WTC11 (cell line): ENCODE measurements around the gene PDSS2. TPM values are rescaled to one million over a fixed set of nuclear protein-coding genes. Genes with fewer than 3 reads are reported as not detected.

ENCODE experiments used
- ATAC-seq: fragments of 200-7000 bp; cut with Tn5 transposase; 2 replicates; pipeline ENCODE4 v1.10.0; 2021; ENCODE audit warnings: mild to moderate bottlenecking, moderate library complexity
- CTCF ChIA-PET: fragments of 300-600 bp; sonication (Branson Sonifier 250); formaldehyde crosslinking; loops from one replicate; lab custom pipeline; 2021; ENCODE audit warnings: antibody characterized with exemption; lab: Charles Lee
- POLR2A ChIA-PET: fragments of 350-600 bp; sonication (Branson Sonifier 250); formaldehyde crosslinking; loops from one replicate; lab custom pipeline; 2021; ENCODE audit warnings: antibody characterized with exemption; lab: Charles Lee
- DNase-seq: peaks from one replicate; pipeline ENCODE4 v3.0.0; 2021; ENCODE audit warnings: low spot score
- H3K27ac Mint-ChIP-seq: 2 replicates; pipeline ENCODE4 v1.8.0; 2021; ENCODE audit warnings: mixed read lengths
- H3K27me3 Mint-ChIP-seq: 2 replicates; pipeline ENCODE4 v1.8.0; 2021; ENCODE audit warnings: low read depth, mild to moderate bottlenecking, moderate library complexity, mixed read lengths
- H3K36me3 Mint-ChIP-seq: 2 replicates; pipeline ENCODE4 v1.8.0; 2021; ENCODE audit warnings: mixed read lengths
- H3K4me1 Mint-ChIP-seq: 2 replicates; pipeline ENCODE4 v1.8.0; 2022; ENCODE audit warnings: mixed read lengths
- H3K4me3 Mint-ChIP-seq: 2 replicates; pipeline ENCODE4 v1.8.0; 2021; ENCODE audit warnings: mild to moderate bottlenecking, moderate library complexity, mixed read lengths
- H3K9me3 Mint-ChIP-seq: 2 replicates; pipeline ENCODE4 v1.8.0; 2021; ENCODE audit warnings: mixed read lengths
- ATF1 ChIP-seq: sonication (generic); formaldehyde crosslinking; IDR thresholded peaks from 2 replicates; pipeline ENCODE4 v1.8.1; 2023; ENCODE audit warnings: mild to moderate bottlenecking, moderate library complexity, missing genetic modification reagents
- GTF2I ChIP-seq: fragments of 250-450 bp; sonication (Bioruptor Pico); conservative IDR thresholded peaks from 2 replicates; pipeline ENCODE4 v1.4.0; 2021; ENCODE audit warnings: mild to moderate bottlenecking
- HMGA2 ChIP-seq: fragments of 250-450 bp; sonication (Bioruptor Pico); IDR thresholded peaks from 2 replicates; pipeline ENCODE4 v1.4.0; 2021; ENCODE audit warnings: mild to moderate bottlenecking, moderate library complexity
- IRF2 ChIP-seq: sonication (generic); formaldehyde crosslinking; IDR thresholded peaks from 2 replicates; pipeline ENCODE4 v1.8.0; 2022; ENCODE audit warnings: low read depth, missing genetic modification reagents, borderline replicate concordance
- KAT7 ChIP-seq: sonication (generic); formaldehyde crosslinking; IDR thresholded peaks from 2 replicates; pipeline ENCODE4 v1.8.1; 2023; ENCODE audit warnings: missing genetic modification reagents, mild to moderate bottlenecking, borderline replicate concordance
- NFYB ChIP-seq: sonication (generic); formaldehyde crosslinking; conservative IDR thresholded peaks from 2 replicates; pipeline ENCODE4 v1.8.0; 2022; ENCODE audit warnings: low read depth, missing genetic modification reagents
- NR3C1 ChIP-seq: sonication (generic); formaldehyde crosslinking; conservative IDR thresholded peaks from 2 replicates; pipeline ENCODE4 v1.8.1; 2023; ENCODE audit warnings: low read depth, mild to moderate bottlenecking, missing genetic modification reagents
- OVOL2 ChIP-seq: fragments of 250-450 bp; sonication (Bioruptor Pico); IDR thresholded peaks from 2 replicates; pipeline ENCODE4 v1.9.0; 2021; ENCODE audit warnings: mild to moderate bottlenecking, borderline replicate concordance
- RORB ChIP-seq: fragments of 250-450 bp; sonication (Bioruptor Pico); IDR thresholded peaks from 2 replicates; pipeline ENCODE4 v1.9.0; 2021; ENCODE audit warnings: mild to moderate bottlenecking
- SMAD3 ChIP-seq: sonication (generic); formaldehyde crosslinking; IDR thresholded peaks from 2 replicates; pipeline ENCODE4 v1.8.0; 2022; ENCODE audit warnings: missing genetic modification reagents, mild to moderate bottlenecking, borderline replicate concordance
- ZBTB21 ChIP-seq: sonication (generic); formaldehyde crosslinking; IDR thresholded peaks from 2 replicates; pipeline ENCODE4 v1.8.1; 2023; ENCODE audit warnings: mild to moderate bottlenecking, missing genetic modification reagents, borderline replicate concordance
- ZNF138 ChIP-seq: sonication (generic); formaldehyde crosslinking; conservative IDR thresholded peaks from 2 replicates; pipeline ENCODE4 v1.8.1; 2022; ENCODE audit warnings: mild to moderate bottlenecking, moderate library complexity, missing genetic modification reagents
- ZNF317 ChIP-seq: sonication (generic); formaldehyde crosslinking; IDR thresholded peaks from 2 replicates; pipeline ENCODE4 v1.8.1; 2023; ENCODE audit warnings: low read depth, mild to moderate bottlenecking, moderate library complexity, missing genetic modification reagents, borderline replicate concordance
- ZNF396 ChIP-seq: fragments of 250-450 bp; sonication (Bioruptor Pico); IDR thresholded peaks from 2 replicates; pipeline ENCODE4 v1.8.0; 2021; ENCODE audit warnings: mild to moderate bottlenecking, moderate library complexity, borderline replicate concordance
- total RNA-seq: library from RNA; stranded (reverse); gene quantifications from 3 replicates; pipeline ENCODE4 v1.2.3, GENCODE V29; 2021
- TF ChIP-seq, protein P1 (sequence below): sonication (generic); formaldehyde crosslinking; IDR thresholded peaks from 2 replicates; pipeline ENCODE4 v1.8.1; 2022; ENCODE audit warnings: mild to moderate bottlenecking, missing genetic modification reagents, moderate library complexity, borderline replicate concordance
- TF ChIP-seq, protein P2 (sequence below): fragments of 250-450 bp; sonication (Bioruptor Pico); conservative IDR thresholded peaks from 2 replicates; pipeline ENCODE4 v1.9.0; 2021; ENCODE audit warnings: mild to moderate bottlenecking
- TF ChIP-seq, protein P3 (sequence below): sonication (generic); formaldehyde crosslinking; IDR thresholded peaks from 2 replicates; pipeline ENCODE4 v1.8.0; 2023; ENCODE audit warnings: missing genetic modification reagents
- TF ChIP-seq, protein P4 (sequence below): sonication (generic); formaldehyde crosslinking; IDR thresholded peaks from 2 replicates; pipeline ENCODE4 v1.8.1; 2022; ENCODE audit warnings: mild to moderate bottlenecking, moderate library complexity, missing genetic modification reagents
- TF ChIP-seq, protein P5 (sequence below): fragments of 250-450 bp; sonication (Bioruptor Pico); IDR thresholded peaks from 2 replicates; pipeline ENCODE4 v1.9.0; 2021; ENCODE audit warnings: mild to moderate bottlenecking
- TF ChIP-seq, protein P6 (sequence below): sonication (generic); formaldehyde crosslinking; IDR thresholded peaks from 2 replicates; pipeline ENCODE4 v1.8.1; 2022; ENCODE audit warnings: low read depth, missing genetic modification reagents, borderline replicate concordance
- TF ChIP-seq, protein P7 (sequence below): sonication (generic); formaldehyde crosslinking; IDR thresholded peaks from 2 replicates; pipeline ENCODE4 v1.8.1; 2023; ENCODE audit warnings: mild to moderate bottlenecking, missing genetic modification reagents, moderate library complexity
- TF ChIP-seq, protein P8 (sequence below): sonication (generic); formaldehyde crosslinking; IDR thresholded peaks from 2 replicates; pipeline ENCODE4 v1.8.1; 2023; ENCODE audit warnings: mild to moderate bottlenecking, missing genetic modification reagents

The PDSS2 gene
- total RNA-seq, 1 experiment from 2014 or later, result 18.3 TPM

DNA sequence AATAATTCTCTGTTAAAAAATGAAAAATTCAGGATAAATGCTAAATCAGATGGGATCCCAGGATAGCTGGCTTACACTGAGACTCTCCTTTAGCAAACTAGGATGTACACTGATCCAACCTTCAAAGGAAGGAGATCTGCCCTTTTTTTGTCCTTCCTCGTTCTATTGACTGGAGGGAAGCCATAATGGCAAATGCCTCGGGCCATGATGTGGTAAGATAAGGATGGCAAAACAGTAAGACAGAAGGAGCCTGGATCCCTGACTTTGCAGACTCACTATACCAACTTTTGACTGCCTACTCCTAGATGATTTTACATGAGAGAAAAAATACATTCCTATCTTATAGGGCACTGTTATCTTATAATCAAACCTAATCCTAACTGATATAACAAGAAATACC, 187.1 kb downstream of the PDSS2 start (continued):
- TF ChIP-seq OVOL2 (no peak), ATF1 (no peak), NFYB (CRISPR knock-in tag) (no peak), KAT7 (no peak)
- TF ChIP-seq, protein P1, sequence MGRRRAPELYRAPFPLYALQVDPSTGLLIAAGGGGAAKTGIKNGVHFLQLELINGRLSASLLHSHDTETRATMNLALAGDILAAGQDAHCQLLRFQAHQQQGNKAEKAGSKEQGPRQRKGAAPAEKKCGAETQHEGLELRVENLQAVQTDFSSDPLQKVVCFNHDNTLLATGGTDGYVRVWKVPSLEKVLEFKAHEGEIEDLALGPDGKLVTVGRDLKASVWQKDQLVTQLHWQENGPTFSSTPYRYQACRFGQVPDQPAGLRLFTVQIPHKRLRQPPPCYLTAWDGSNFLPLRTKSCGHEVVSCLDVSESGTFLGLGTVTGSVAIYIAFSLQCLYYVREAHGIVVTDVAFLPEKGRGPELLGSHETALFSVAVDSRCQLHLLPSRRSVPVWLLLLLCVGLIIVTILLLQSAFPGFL (CRISPR knock-in tag), result no peak
- TF ChIP-seq, all 79 proteins: peak for 0

DNA sequence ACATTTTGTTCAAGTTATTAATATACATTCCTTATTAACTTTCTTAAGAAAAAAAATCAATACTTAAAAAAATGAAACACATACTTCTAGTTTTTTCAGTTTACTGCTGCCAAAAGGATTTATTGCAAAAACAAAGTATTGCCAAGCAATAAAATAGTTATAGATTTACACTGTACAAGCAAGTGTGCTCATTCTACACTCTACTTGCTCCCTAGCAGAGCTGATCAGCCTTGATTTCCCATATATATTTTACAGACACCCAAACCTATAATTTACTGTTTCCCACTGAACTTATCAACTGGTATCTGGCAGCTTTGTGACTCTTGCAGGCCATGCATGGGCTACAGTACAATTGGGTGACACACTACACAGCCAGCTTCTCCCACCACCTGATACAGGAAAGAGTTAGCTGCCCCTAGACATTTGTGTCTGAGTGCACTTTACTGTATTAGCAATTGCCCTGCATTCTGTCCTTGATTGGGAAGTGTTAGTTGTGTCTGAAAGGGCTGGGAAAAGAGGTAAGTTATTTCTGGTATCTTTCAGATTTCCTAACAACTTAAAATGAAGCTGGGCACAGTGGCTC, 188.1 kb downstream of the PDSS2 start:
- DNase-seq (no peak), ATAC-seq (no peak)
- ChIA-PET CTCF (no interaction called here), POLR2A (no interaction called here)
- H3K27ac Mint-ChIP-seq, result no peak overlapping the region
- no peaks in the 10 kb centered on the region for H3K9me3 Mint-ChIP-seq
- H3K4me3 Mint-ChIP-seq, result no peak overlapping the region
- no peaks in the 10 kb centered on the region for H3K36me3 Mint-ChIP-seq
- TF ChIP-seq ZNF317 (CRISPR knock-in tag), result no peak
- TF ChIP-seq, protein P1 (CRISPR knock-in tag), result no peak
- TF ChIP-seq, protein P2, sequence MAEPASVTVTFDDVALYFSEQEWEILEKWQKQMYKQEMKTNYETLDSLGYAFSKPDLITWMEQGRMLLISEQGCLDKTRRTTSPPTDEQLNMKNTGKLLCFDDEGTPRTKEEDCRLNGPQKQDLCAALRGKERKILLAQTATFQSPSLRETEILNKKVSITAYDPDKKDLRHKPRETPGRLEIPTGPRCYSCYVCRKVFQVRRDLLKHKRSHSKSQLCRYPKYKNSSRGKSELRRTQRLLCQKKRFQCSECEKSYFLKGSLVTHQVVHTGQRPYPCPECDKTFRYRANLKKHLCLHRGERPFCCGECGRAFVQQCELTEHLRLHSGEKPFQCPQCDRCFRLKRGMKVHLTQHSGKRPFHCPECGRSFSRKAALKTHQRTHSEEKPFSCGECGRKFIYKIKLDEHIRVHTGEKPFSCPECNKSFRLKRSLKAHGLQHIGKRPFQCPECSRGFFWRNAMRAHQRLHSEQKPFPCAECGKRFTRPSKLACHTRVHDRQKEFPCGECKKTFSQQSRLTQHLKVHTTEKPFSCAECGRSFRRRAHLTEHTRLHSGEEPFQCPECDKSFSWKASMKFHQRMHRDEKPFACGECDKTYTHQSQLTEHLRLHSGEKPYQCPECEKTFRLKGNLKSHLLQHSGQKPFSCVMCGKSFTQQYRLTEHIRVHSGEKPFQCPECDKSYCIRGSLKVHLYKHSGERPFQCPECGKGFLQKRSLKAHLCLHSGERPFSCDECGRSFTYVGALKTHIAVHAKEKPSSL (CRISPR knock-in tag), result no peak
- no peak for TF ChIP-seq RORB (CRISPR knock-in tag)
- TF ChIP-seq, protein P3, sequence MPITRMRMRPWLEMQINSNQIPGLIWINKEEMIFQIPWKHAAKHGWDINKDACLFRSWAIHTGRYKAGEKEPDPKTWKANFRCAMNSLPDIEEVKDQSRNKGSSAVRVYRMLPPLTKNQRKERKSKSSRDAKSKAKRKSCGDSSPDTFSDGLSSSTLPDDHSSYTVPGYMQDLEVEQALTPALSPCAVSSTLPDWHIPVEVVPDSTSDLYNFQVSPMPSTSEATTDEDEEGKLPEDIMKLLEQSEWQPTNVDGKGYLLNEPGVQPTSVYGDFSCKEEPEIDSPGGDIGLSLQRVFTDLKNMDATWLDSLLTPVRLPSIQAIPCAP (CRISPR knock-in tag), result no peak
- no peak for TF ChIP-seq NR3C1 (CRISPR knock-in tag)
- TF ChIP-seq, protein P4, sequence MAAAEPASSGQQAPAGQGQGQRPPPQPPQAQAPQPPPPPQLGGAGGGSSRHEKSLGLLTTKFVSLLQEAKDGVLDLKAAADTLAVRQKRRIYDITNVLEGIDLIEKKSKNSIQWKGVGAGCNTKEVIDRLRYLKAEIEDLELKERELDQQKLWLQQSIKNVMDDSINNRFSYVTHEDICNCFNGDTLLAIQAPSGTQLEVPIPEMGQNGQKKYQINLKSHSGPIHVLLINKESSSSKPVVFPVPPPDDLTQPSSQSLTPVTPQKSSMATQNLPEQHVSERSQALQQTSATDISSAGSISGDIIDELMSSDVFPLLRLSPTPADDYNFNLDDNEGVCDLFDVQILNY (CRISPR knock-in tag), result no peak
- TF ChIP-seq, protein P5, sequence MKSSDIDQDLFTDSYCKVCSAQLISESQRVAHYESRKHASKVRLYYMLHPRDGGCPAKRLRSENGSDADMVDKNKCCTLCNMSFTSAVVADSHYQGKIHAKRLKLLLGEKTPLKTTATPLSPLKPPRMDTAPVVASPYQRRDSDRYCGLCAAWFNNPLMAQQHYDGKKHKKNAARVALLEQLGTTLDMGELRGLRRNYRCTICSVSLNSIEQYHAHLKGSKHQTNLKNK (CRISPR knock-in tag), result no peak
- TF ChIP-seq, protein P6, sequence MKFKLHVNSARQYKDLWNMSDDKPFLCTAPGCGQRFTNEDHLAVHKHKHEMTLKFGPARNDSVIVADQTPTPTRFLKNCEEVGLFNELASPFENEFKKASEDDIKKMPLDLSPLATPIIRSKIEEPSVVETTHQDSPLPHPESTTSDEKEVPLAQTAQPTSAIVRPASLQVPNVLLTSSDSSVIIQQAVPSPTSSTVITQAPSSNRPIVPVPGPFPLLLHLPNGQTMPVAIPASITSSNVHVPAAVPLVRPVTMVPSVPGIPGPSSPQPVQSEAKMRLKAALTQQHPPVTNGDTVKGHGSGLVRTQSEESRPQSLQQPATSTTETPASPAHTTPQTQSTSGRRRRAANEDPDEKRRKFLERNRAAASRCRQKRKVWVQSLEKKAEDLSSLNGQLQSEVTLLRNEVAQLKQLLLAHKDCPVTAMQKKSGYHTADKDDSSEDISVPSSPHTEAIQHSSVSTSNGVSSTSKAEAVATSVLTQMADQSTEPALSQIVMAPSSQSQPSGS (CRISPR knock-in tag), result no peak
- TF ChIP-seq IRF2 (CRISPR knock-in tag), result no peak
- TF ChIP-seq ZNF138 (CRISPR knock-in tag), result no peak
- TF ChIP-seq, protein P7, sequence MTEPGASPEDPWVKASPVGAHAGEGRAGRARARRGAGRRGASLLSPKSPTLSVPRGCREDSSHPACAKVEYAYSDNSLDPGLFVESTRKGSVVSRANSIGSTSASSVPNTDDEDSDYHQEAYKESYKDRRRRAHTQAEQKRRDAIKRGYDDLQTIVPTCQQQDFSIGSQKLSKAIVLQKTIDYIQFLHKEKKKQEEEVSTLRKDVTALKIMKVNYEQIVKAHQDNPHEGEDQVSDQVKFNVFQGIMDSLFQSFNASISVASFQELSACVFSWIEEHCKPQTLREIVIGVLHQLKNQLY (CRISPR knock-in tag), result no peak
- TF ChIP-seq SMAD3 (CRISPR knock-in tag), result no peak
- TF ChIP-seq, protein P8, sequence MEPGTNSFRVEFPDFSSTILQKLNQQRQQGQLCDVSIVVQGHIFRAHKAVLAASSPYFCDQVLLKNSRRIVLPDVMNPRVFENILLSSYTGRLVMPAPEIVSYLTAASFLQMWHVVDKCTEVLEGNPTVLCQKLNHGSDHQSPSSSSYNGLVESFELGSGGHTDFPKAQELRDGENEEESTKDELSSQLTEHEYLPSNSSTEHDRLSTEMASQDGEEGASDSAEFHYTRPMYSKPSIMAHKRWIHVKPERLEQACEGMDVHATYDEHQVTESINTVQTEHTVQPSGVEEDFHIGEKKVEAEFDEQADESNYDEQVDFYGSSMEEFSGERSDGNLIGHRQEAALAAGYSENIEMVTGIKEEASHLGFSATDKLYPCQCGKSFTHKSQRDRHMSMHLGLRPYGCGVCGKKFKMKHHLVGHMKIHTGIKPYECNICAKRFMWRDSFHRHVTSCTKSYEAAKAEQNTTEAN (CRISPR knock-in tag), result no peak
- TF ChIP-seq ZNF396 (CRISPR knock-in tag), result no peak
- TF ChIP-seq HMGA2, result no peak
- TF ChIP-seq ZBTB21, result no peak
- no peak for TF ChIP-seq GTF2I (CRISPR knock-in tag)
- no peaks in the 10 kb centered on the region for H3K27me3 Mint-ChIP-seq
- H3K4me1 Mint-ChIP-seq, result peaks cover 12% of the 10 kb centered on the region
